Heart left ventricle (tissue), 16 donors: Measurements from ENCODE around the gene TRPV6. TPM values are rescaled to one million over a fixed set of nuclear protein-coding genes. Genes with fewer than 3 reads are reported as not detected.

ENCODE experiments used
- ATAC-seq, 4 donors: fragments of 200-7000 bp; cut with Tn5 transposase; one replicate each; pipeline ENCODE4 v1.9.1; 2020 to 2022; ENCODE audit warnings: moderate library complexity in 4 of 4, mild to moderate bottlenecking in 3 of 4, moderate number of reproducible peaks in 1 of 4
- DNase-seq, 5 donors: peaks; one replicate each; pipeline ENCODE4 v3.0.0-alpha.2; 2020
- H3K27ac ChIP-seq, 12 donors: fragments of 200-600 bp; sonication (generic) in 4 of 12; one replicate each; pipeline versions ENCODE4 v1.5.0 to v1.8.0; 2016 to 2022; ENCODE audit warnings: mild to moderate bottlenecking in 2 of 12
- H3K27me3 ChIP-seq, 9 donors: fragments of 200-600 bp; sonication (generic) in 2 of 9; one replicate each; pipeline versions ENCODE4 v1.5.1 to v1.8.0; 2016 to 2022; ENCODE audit warnings: mild to moderate bottlenecking in 3 of 9
- H3K36me3 ChIP-seq, 9 donors: fragments of 200-600 bp; sonication (generic) in 2 of 9; one replicate each; pipeline versions ENCODE4 v1.5.0 to v1.8.0; 2018 to 2022; ENCODE audit warnings: mild to moderate bottlenecking in 2 of 9
- H3K4me1 ChIP-seq, 12 donors: fragments of 200-600 bp; sonication (generic) in 4 of 12; one replicate each; pipeline versions ENCODE4 v1.5.0 to v1.8.0; 2016 to 2022; ENCODE audit warnings: mild to moderate bottlenecking in 3 of 12
- H3K4me3 ChIP-seq, 12 donors: fragments of 200-600 bp; sonication (generic) in 4 of 12; one replicate each; pipeline versions ENCODE4 v1.5.0 to v1.8.0; 2017 to 2022; ENCODE audit warnings: mild to moderate bottlenecking in 9 of 12, moderate library complexity in 4 of 12
- H3K9me3 ChIP-seq, 12 donors: fragments of 200-600 bp; sonication (generic) in 4 of 12; one replicate each; pipeline versions ENCODE4 v1.5.0 to v1.8.0; 2016 to 2022; ENCODE audit warnings: mild to moderate bottlenecking in 1 of 12
- CTCF ChIP-seq, 12 donors: fragments of 200-600 bp; sonication (generic) in 4 of 12; IDR thresholded peaks; one replicate each; pipeline versions ENCODE4 v1.5.0 to v1.8.0; 2018 to 2022; ENCODE audit warnings: antibody characterized with exemption in 12 of 12, mild to moderate bottlenecking in 5 of 12
- POLR2A ChIP-seq, 2 donors: fragments of 450-650 bp; IDR thresholded peaks; one replicate each; pipeline ENCODE4 v1.6.1; 2017; ENCODE audit warnings: antibody characterized with exemption in 2 of 2, mild to moderate bottlenecking in 2 of 2, moderate library complexity in 2 of 2
- WGBS, 4 donors: extraction: QIAGEN DNeasy Blood & Tissue Kit in 2 of 4; methylation state at CpG; one replicate each; pipeline versions ENCODE4 v1.1.5 to v1.1.7; 2013 to 2018; 5-methylcytosine and 5-hydroxymethylcytosine counted together
- intact Hi-C, 10 donors: fragments of 100-400 bp; cut with DNase I; formaldehyde crosslinking; loops; one replicate each; pipeline versions ENCODE4 v1.11.1 to v1.14.2; 2022
- polyA plus RNA-seq, 2 donors: library from polyadenylated mRNA; stranded (reverse); fragments of 200-250 nt; gene quantifications; one replicate each; pipeline ENCODE4 v1.2.3, GENCODE V29; 2013
- total RNA-seq, 9 donors: library from RNA; depleted of rRNA in 2 of 9; stranded (reverse); fragments of >200 nt in 2 of 9; fragmentation: NEBNext Ultra II Directional in 3 of 9; extraction: Animal tissue kit (Norgen Biotek cat#: 25700) in 3 of 9; gene quantifications; one replicate each; pipeline versions ENCODE4 v1.1.0 to v1.2.4, GENCODE V29; 2016 to 2023
- donor health status: ischemic (EF 13 %, LVEDD 7.1; RV severe dilation, severe dysfunction).
- donor health status: healthy with polysubstance abuse.
- donor health status: DM: no; HTN: yes; CAD: no.
- donor health status: DM: no; HTN: no; CAD: no.
- donor health status: ischemic (EF 25% LVEDD 6.9; RV normal size, moderate dysfunction).
- donor health status: ischemic (EF 25% LVEDD 5.7; RV mildly dilated, moderate dysfunction).
- donor health status: healthy.
- donor health status: DM: yes; HTN: yes; CAD: no.
- donor health status: ischemic (EF 35%, LVEDD 5.7; RV mildly dilated, moderate dysfunction).
- donor health status: nonischemic (EF 11% LVEDD 7.7; RV severe dilation, severe dysfunction).
- donor health status: DM: yes; HTN: yes; CAD: no.
- donor health status: PGD.
- donor health status: ischemic (EF 29% LVEDD 5.4; RV normal size, mild dysfunction).
- donor health status: nonischemic (EF 23%, LVEDD 6.1; RV moderate dilation, normal function).

Gene TRPV6
- total and polyA plus RNA-seq, 11 donors = 0.68 TPM; not detected in 10

GRCh38 chr7:142855756-142856564, 29.6 kb downstream of the TRPV6 start:
- peak overlapping the region in 10 of 12 donors; percentile 39 to 86 (median 68) for H3K4me3 ChIP-seq
- peaks cover 0 to 7% (median 0%) of the 10 kb centered on the region in 9 donors for H3K27me3 ChIP-seq
- peak overlapping the region in 1 of 12 donors; percentile 66 for H3K27ac ChIP-seq
- DNase-seq = peak; percentile 38 to 79 (median 69)
- H3K4me1 ChIP-seq = peaks cover 0 to 28% (median 9%) of the 10 kb centered on the region in 12 donors
- peak; percentile 26 to 74 (median 57) for ATAC-seq
- 45 to 48% (median 46%) methylated on average over 9 to 12 of the region's 12 CpGs for WGBS, 4 donors
- TF ChIP-seq CTCF (IDR thresholded peaks at IDR 0.05) (no peak), POLR2A (IDR thresholded peaks at IDR 0.05) (no peak)
- no peaks in the 10 kb centered on the region for H3K9me3 ChIP-seq
- intact Hi-C loops = loop anchor here in 7 of 10 donors (2.0 to 10.0 kb wide), 5 partner anchors 146 to 359 kb away; no protein-coding TSS in a partner anchor
- H3K36me3 ChIP-seq = no peaks in the 10 kb centered on the region

GRCh38 chr7:142855114-142855743, 30.3 kb downstream of the TRPV6 start:
- TF ChIP-seq CTCF (IDR thresholded peaks at IDR 0.05) (no peak), POLR2A (IDR thresholded peaks at IDR 0.05) (no peak)
- H3K9me3 ChIP-seq = no peaks in the 10 kb centered on the region
- DNase-seq = no peak
- H3K4me1 ChIP-seq = peaks cover 0 to 28% (median 9%) of the 10 kb centered on the region in 12 donors
- H3K36me3 ChIP-seq = no peaks in the 10 kb centered on the region
- H3K27ac ChIP-seq = peak overlapping the region in 4 of 12 donors; percentile 62 to 69 (median 64)
- ATAC-seq = peak in 2 of 4 donors; percentile 2 to 5
- intact Hi-C loops = loop anchor here in 7 of 10 donors (2.0 to 10.0 kb wide), 5 partner anchors 147 to 360 kb away; no protein-coding TSS in a partner anchor
- H3K4me3 ChIP-seq = peak overlapping the region; percentile 39 to 86 (median 68)
- H3K27me3 ChIP-seq = peaks cover 0 to 7% (median 0%) of the 10 kb centered on the region in 9 donors
- 3 to 7% (median 4%) methylated on average over 13 to 43 of the region's 43 CpGs for WGBS, 4 donors

- Histone ChIP-seq H3K4me3 (peak within 1 kb of the TSS; percentile 39 to 86 (median 68)), H3K27ac (peak within 1 kb of the TSS in 11 of 12 donors; percentile 12 to 69 (median 43)), H3K9me3 (no peaks in the 10 kb centered on the region), H3K4me1 (peaks cover 0 to 28% (median 9%) of the 10 kb centered on the region in 12 donors), H3K27me3 (peaks cover 0 to 12% (median 0%) of the 10 kb centered on the region in 9 donors), H3K36me3 (no peaks in the 10 kb centered on the region)
- TF ChIP-seq POLR2A (IDR thresholded peaks at IDR 0.05) (no peak), CTCF (IDR thresholded peaks at IDR 0.05) (no peak)
- peak; percentile 81 to 89 (median 86) for DNase-seq
- intact Hi-C loops = loop anchor here (1.0 to 10.0 kb wide), 10 partner anchors 12 to 363 kb away; no protein-coding TSS in a partner anchor
- ATAC-seq = peak; percentile 57 to 89 (median 78)
- WGBS, 4 donors = 0 to 1% (median 1%) methylated on average over 20 to 70 of the region's 70 CpGs
Measured at GRCh38 chr7:142854372-142855113, 31.0 kb downstream of the TRPV6 start, which contains the start of gene EPHB6. TSS of gene EPHB6 (plus strand) at chr7:142855076. CDS start at chr7:142863228, 8,152 bp downstream.
